Thyroid gland (tissue), 4 donors: ENCODE results near the gene ABHD2. TPM values are rescaled to one million over a fixed set of nuclear protein-coding genes. Genes with fewer than 3 reads are reported as not detected.
A peak's percentile ranks its signal among the peaks of the same experiment; 100 is the strongest.
"Not testable (repeated sequence)": the region's sequence is repeated elsewhere in the genome, so short reads cannot be mapped to it uniquely, and the experiment has no call there.

Experiments
- DNase-seq, 2 donors: peaks; one replicate each; pipeline ENCODE4 v3.0.0-alpha.2; 2019
- H3K27ac ChIP-seq, 3 donors: fragments of 200-600 bp; sonication (generic); 1 replicate in 2 of 3; 2 replicates in 1 of 3; pipeline ENCODE4 v1.5.1; 2016 to 2019; ENCODE audit warnings: mild to moderate bottlenecking in 1 of 3, moderate library complexity in 1 of 3
- H3K27me3 ChIP-seq: fragments of 200-600 bp; sonication (generic); one replicate; pipeline ENCODE4 v1.5.1; 2019
- H3K36me3 ChIP-seq, 2 donors: fragments of 200-600 bp; sonication (generic); one replicate each; pipeline ENCODE4 v1.5.1; 2016 to 2019
- H3K4me1 ChIP-seq, 2 donors: fragments of 200-600 bp; sonication (generic); one replicate each; pipeline ENCODE4 v1.5.1; 2017 to 2019
- H3K4me3 ChIP-seq, 3 donors: fragments of 200-600 bp; sonication (generic); replicated peaks in 1 of 3; 1 replicate in 2 of 3; 2 replicates in 1 of 3; pipeline ENCODE4 v1.5.1; 2016; ENCODE audit warnings: mild to moderate bottlenecking in 1 of 3
- H3K9me3 ChIP-seq: fragments of 200-600 bp; sonication (generic); one replicate; pipeline ENCODE4 v1.5.1; 2017
- POLR2A ChIP-seq, 2 donors: fragments of 450-650 bp; IDR thresholded peaks; one replicate each; pipeline ENCODE4 v1.6.1; 2017; ENCODE audit warnings: antibody characterized with exemption in 2 of 2, mild to moderate bottlenecking in 2 of 2, moderate library complexity in 1 of 2
- WGBS, 2 donors: methylation state at CpG; one replicate each; pipeline ENCODE4 v1.1.5; 2017; 5-methylcytosine and 5-hydroxymethylcytosine counted together
- intact Hi-C: fragments of 100-400 bp; cut with DNase I; formaldehyde crosslinking; loops from one replicate; pipeline ENCODE4 v1.15.1; 2023
- total RNA-seq, 4 donors: library from RNA; depleted of rRNA; stranded (reverse); fragments of >200 nt; gene quantifications; one replicate each; pipeline ENCODE4 v1.2.3, GENCODE V29; 2016
- TF ChIP-seq, protein P1 (sequence below), 6 experiments: fragments of 200-600 bp in 3 of 6; fragments of 450-650 bp in 3 of 6; sonication (generic) in 3 of 6; IDR thresholded peaks; one replicate each; pipeline ENCODE4 v1.5.1; 2016 to 2019; ENCODE audit warnings: antibody characterized with exemption in 6 of 6, mild to moderate bottlenecking in 2 of 6, inconsistent platforms in 1 of 6, moderate library complexity in 1 of 6

Gene ABHD2
- total RNA-seq, 4 donors from 2014 or later = 52.0 to 74.4 (median 66.2) TPM

DNA sequence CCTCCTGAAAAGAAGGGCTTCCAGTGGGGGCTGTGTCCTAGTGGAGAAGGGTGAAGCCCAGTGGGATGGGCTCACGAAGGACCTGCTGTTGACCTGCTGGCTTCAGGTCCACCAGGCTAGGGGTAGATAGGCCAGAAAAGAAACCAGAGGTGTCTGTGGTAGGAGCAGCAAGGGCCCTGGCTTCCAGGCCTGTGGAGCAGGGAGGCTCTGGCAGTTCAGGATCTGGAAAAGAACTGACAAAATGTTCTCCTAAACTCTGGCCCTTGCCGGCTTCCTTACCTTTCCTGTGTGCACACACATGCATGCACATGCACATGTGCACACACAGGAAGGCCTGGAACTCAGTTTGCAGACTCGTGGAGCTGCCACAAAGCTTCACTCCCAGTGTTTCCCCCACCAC is 49.7 kb downstream of the ABHD2 start:
- Histone ChIP-seq H3K4me3 (no peak overlapping the region), H3K27me3 (no peaks in the 10 kb centered on the region), H3K36me3 (no peaks in the 10 kb centered on the region), H3K9me3 (no peaks in the 10 kb centered on the region), H3K27ac (peak overlapping the region; percentile 74 to 88 (median 78)), H3K4me1 (peaks cover 10 to 32% of the 10 kb centered on the region in 2 donors)
- WGBS, 2 donors = 75 to 76% methylated on average over 3 of the region's 3 CpGs
- TF ChIP-seq, protein P1, sequence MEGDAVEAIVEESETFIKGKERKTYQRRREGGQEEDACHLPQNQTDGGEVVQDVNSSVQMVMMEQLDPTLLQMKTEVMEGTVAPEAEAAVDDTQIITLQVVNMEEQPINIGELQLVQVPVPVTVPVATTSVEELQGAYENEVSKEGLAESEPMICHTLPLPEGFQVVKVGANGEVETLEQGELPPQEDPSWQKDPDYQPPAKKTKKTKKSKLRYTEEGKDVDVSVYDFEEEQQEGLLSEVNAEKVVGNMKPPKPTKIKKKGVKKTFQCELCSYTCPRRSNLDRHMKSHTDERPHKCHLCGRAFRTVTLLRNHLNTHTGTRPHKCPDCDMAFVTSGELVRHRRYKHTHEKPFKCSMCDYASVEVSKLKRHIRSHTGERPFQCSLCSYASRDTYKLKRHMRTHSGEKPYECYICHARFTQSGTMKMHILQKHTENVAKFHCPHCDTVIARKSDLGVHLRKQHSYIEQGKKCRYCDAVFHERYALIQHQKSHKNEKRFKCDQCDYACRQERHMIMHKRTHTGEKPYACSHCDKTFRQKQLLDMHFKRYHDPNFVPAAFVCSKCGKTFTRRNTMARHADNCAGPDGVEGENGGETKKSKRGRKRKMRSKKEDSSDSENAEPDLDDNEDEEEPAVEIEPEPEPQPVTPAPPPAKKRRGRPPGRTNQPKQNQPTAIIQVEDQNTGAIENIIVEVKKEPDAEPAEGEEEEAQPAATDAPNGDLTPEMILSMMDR (IDR thresholded peaks at IDR 0.05) = no peak
- intact Hi-C loops = loop anchor here (5.0 kb wide), 1 partner anchor 34 kb away; no protein-coding TSS in a partner anchor
- DNase-seq = no peak

DNA sequence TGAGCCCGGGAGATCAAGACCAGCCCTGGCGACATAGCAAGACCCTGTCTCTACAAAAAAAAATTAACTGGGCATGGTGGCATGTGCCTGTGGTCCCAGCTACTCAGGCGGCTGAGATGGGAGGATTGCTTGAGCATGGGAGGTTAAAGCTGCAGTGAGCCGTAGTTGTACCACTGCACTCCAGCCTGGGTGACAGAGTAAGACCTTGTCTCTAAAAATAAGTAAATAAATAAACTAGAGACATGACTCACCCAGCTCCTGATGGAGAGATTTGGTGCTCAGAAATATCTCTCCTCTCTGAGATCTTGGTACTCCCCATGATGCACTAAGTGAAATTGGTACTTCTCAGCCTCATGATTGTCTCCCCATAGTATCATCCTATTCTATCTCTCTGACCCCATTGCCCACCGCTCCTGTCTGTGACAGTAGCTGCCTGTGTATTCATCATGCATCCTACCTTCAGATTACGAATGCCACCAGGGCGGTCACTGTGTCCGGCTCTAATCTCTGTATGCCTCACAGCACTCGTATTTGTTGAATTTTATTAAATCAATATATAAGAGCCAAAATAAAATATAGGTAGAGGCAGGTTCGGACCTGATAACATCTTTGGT is 50.9 kb downstream of the ABHD2 start:
- peaks cover 10 to 38% of the 10 kb centered on the region in 2 donors for H3K4me1 ChIP-seq
- intact Hi-C loops = loop anchor here (5.0 kb wide), 1 partner anchor 33 kb away; no protein-coding TSS in a partner anchor
- 92 to 94% methylated on average over 10 of the region's 10 CpGs for WGBS, 2 donors
- DNase-seq = no peak
- peak overlapping the region in 2 of 3 donors; percentile 74 to 88 for H3K27ac ChIP-seq
- no peak for TF ChIP-seq POLR2A (IDR thresholded peaks at IDR 0.05)
- TF ChIP-seq, protein P1 (IDR thresholded peaks at IDR 0.05) = no peak
- H3K9me3 ChIP-seq = no peaks in the 10 kb centered on the region
- H3K36me3 ChIP-seq = no peaks in the 10 kb centered on the region
- H3K27me3 ChIP-seq = no peaks in the 10 kb centered on the region
- H3K4me3 ChIP-seq = no peak overlapping the region

DNA sequence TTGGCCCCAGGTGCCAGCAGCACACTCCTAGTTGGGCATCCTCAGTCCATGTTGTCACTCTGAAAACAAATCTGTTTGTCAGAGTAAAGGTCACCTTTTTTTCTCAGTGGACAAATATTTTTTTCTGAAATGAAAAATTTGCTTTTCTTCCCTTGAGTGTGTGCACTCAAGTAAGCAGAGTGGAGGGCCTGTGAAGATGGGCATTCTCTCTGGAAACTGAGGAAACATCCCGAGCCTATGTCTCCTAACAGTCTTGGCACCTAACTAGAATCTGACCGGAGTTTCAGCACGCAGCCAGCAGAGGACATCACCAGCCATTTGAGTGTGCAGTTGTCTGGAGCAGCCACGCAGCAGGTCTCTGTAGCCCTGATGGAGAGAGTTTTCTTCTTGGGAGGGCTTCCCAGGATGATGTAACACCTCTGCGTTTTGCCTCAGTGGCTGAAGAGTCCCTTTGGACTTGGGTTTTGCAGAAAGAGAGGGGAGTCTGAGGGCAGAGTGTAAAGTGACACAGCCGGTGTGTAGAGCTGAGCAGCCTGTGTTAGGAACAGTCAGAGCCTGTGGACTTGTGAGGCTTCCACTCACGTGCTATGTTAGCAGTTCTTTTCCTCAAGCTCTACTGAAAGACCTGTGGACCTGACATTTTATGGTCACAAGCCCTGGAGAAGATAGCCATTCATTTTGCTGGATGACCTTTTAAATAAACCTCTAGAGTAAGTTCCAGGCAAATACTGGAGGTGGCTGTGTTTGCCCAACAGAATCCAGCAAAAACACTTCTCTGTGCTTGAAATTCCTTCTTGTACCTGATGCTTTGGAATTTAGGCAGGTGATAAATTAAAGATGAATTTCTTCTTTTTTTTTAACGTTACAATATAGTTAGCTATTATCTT is 51.6 kb downstream of the ABHD2 start:
- H3K4me1 ChIP-seq = peaks cover 10 to 39% of the 10 kb centered on the region in 2 donors
- 44 to 56% methylated on average over 8 of the region's 8 CpGs for WGBS, 2 donors
- H3K9me3 ChIP-seq = no peaks in the 10 kb centered on the region
- H3K36me3 ChIP-seq = no peaks in the 10 kb centered on the region
- no peak overlapping the region for H3K4me3 ChIP-seq
- H3K27me3 ChIP-seq = no peaks in the 10 kb centered on the region
- TF ChIP-seq, protein P1 (IDR thresholded peaks at IDR 0.05) = peak in 3 of 6 experiments; percentile 22 to 35 (median 32)
- TF ChIP-seq POLR2A (IDR thresholded peaks at IDR 0.05) = no peak
- intact Hi-C loops = loop anchor here (5.0 kb wide), 1 partner anchor 32 kb away; no protein-coding TSS in a partner anchor
- DNase-seq = peak; percentile 30 to 35
- peak overlapping the region in 2 of 3 donors; percentile 18 to 88 for H3K27ac ChIP-seq

DNA sequence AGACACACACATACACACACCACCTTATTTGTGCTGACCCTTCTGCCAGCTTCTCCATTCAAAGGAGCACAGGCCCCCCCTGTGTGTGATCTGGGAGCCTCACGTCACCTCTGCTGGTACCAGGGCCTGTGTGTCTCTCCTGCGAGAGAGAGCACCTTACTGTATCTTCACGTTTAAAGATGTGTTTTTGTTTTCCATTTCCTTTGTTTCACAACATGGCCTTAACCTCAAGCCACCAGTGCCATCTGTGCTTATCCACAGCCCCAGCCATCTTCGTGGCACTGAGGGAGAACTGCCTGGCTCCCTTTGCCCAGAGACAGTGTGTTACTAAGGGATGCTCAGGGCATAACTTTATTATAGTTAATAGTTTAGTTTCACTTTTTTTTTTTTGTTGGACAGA is 52.3 kb downstream of the ABHD2 start:
- no peaks in the 10 kb centered on the region for H3K9me3 ChIP-seq
- no peak overlapping the region for H3K4me3 ChIP-seq
- no peaks in the 10 kb centered on the region for H3K36me3 ChIP-seq
- intact Hi-C loops = no loop called here
- peaks cover 10 to 39% of the 10 kb centered on the region in 2 donors for H3K4me1 ChIP-seq
- no peaks in the 10 kb centered on the region for H3K27me3 ChIP-seq
- DNase-seq = no peak
- H3K27ac ChIP-seq = peak overlapping the region in 2 of 3 donors; percentile 4 to 88
- WGBS, 2 donors = 83% methylated on average over 4 of the region's 4 CpGs
- no peak for TF ChIP-seq POLR2A (IDR thresholded peaks at IDR 0.05)
- TF ChIP-seq, protein P1 (IDR thresholded peaks at IDR 0.05) = no peak

DNA sequence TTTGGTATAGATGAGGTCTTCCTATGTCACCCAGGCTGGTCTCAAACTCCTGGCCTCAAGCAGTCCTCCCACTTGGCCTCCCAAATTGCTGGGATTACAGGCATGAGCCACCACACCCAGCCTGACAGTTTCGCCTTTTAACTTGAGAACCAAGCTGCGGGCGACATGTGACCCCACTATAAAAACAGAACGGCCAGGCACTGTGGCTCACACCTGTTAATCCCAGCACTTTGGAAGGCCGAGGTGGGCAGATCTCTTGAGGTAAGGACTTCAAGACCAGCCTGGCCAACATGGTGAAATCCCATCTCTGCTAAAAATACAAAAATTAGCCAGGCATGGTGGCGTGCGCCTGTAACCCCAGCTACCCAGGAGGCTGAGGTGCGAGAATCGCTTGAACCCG is 52.9 kb downstream of the ABHD2 start:
- H3K9me3 ChIP-seq, H3K27me3 ChIP-seq, intact Hi-C loops, H3K4me3 ChIP-seq, H3K36me3 ChIP-seq, DNase-seq: not testable (repeated sequence)
- H3K27ac ChIP-seq = peak overlapping the region in 1 of 3 donors; percentile 4
- peaks cover 10 to 39% of the 10 kb centered on the region in 2 donors for H3K4me1 ChIP-seq
- 95 to 98% methylated on average over 10 of the region's 10 CpGs for WGBS, 2 donors
